NB4 (cell line): Measurements from ENCODE around the gene TXNDC8.
A peak's percentile ranks its signal among the peaks of the same experiment; 100 is the strongest.

Source experiments
- DNase-seq: peaks from one replicate; pipeline ENCODE4 v3.0.0; 2010; ENCODE audit warnings: low read depth
- H3K4me3 ChIP-seq: one replicate; pipeline ENCODE4 v1.5.1; 2011; ENCODE audit warnings: mild to moderate bottlenecking, low read depth, low read length, moderate library complexity
- MYC ChIP-seq: IDR thresholded peaks from 2 replicates; pipeline ENCODE4 v1.6.1; 2011; ENCODE audit warnings: low read depth, low read length
- POLR2A ChIP-seq: IDR thresholded peaks from 2 replicates; pipeline ENCODE4 v1.6.1; 2011; ENCODE audit warnings: mild to moderate bottlenecking; ENCODE audit not compliant: insufficient read length; ENCODE audit errors: extremely low read depth
- TF ChIP-seq, protein P1 (sequence below): IDR thresholded peaks from 2 replicates; pipeline ENCODE4 v1.6.1; 2011; ENCODE audit warnings: low read depth, low read length
- TF ChIP-seq, protein P2 (sequence below): IDR thresholded peaks from one replicate; pipeline ENCODE4 v1.5.1; 2012; ENCODE audit warnings: low read depth, low read length

Gene TXNDC8

DNA sequence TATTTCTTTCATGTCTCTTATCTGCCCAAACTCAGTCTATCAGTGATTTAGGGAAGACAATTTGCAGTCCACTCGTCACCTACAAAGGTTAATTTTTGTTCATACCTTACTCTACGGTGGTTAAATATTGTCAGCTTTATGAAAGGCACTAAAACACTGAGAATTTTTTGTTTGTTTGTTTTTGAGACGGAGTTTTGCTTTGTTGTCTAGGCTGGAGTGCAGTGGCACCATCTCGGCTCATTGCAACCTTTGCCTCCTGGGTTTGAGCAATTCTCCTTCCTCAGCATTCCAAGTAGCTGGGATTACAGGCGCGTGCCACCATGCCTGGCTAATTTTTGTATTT lies 55.0 kb downstream of the TXNDC8 start:
- DNase-seq: no peak
- no peak overlapping the region for H3K4me3 ChIP-seq
- TF ChIP-seq, protein P1, sequence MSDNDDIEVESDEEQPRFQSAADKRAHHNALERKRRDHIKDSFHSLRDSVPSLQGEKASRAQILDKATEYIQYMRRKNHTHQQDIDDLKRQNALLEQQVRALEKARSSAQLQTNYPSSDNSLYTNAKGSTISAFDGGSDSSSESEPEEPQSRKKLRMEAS: no peak
- TF ChIP-seq, protein P2, sequence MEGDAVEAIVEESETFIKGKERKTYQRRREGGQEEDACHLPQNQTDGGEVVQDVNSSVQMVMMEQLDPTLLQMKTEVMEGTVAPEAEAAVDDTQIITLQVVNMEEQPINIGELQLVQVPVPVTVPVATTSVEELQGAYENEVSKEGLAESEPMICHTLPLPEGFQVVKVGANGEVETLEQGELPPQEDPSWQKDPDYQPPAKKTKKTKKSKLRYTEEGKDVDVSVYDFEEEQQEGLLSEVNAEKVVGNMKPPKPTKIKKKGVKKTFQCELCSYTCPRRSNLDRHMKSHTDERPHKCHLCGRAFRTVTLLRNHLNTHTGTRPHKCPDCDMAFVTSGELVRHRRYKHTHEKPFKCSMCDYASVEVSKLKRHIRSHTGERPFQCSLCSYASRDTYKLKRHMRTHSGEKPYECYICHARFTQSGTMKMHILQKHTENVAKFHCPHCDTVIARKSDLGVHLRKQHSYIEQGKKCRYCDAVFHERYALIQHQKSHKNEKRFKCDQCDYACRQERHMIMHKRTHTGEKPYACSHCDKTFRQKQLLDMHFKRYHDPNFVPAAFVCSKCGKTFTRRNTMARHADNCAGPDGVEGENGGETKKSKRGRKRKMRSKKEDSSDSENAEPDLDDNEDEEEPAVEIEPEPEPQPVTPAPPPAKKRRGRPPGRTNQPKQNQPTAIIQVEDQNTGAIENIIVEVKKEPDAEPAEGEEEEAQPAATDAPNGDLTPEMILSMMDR: no peak
- TF ChIP-seq POLR2A (no peak), MYC (no peak)

DNA sequence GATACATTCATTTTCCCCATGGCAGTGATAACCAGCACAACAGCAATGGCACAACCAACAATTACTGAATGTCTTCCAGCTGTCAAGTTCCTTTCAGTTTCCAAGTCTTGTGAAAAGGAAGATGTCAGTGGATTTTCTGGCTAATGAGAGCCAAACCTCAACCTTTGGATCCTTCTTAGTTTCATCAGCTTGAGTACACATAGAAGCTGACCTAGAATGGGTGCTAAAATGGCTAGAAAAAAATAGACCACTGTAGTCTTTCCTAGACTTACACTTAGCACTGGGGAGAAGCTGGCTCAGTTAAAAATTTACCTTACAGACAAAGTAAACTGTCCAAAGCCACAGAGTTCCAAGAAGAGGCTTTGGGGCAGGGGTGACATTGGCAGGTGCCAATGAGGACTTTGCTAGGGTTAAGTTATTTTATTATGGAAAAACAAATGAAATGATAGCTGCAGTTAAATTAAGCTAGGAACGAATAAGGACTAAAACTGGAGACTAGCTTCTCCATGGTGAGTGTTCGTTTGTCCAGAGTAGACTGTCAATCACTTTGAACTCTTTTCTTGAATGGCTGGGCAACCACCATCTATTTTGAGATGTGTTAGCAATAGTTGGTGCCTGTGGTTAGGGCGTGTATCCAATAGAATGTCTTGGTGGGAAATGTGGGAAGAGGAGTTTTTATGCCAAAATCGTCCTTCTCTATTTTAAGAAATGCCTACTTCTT lies 55.5 kb downstream of the TXNDC8 start:
- TF ChIP-seq MYC (no peak), POLR2A (no peak)
- TF ChIP-seq, protein P2: no peak
- TF ChIP-seq, protein P1: no peak
- DNase-seq: peak; percentile 34
- H3K4me3 ChIP-seq: no peak overlapping the region

DNA sequence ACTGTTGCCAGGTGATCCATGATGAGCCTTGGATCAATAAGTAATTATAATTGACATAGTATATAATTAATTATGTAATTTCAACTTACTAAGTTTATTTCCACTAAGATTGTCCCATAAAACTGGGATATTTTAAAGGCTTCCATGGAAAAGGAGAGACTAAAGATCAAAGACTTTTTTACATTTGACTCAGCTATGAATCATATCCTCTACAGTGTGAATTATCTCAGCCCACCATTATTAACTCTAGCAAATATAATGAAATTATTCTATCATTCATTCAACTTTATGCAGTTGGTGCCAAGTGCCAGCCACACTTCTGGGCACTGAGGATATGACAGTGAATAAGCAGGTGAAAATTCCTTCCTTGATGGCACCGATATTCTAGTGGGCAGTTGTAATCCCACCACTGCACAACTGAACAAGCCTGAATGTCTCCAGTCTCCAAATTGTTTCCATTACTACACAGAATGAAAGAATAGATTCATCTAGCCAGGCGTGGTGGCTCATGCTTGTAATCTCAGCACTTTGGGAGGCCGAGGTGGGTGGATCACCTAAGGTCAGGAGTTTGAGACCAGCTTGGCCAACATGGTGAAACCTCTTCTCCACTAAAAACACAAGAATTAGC lies 59.5 kb downstream of the TXNDC8 start:
- no peak for DNase-seq
- no peak overlapping the region for H3K4me3 ChIP-seq
- no peak for TF ChIP-seq MYC
- TF ChIP-seq POLR2A: no peak
- TF ChIP-seq, protein P1: no peak
- TF ChIP-seq, protein P2: no peak

DNA sequence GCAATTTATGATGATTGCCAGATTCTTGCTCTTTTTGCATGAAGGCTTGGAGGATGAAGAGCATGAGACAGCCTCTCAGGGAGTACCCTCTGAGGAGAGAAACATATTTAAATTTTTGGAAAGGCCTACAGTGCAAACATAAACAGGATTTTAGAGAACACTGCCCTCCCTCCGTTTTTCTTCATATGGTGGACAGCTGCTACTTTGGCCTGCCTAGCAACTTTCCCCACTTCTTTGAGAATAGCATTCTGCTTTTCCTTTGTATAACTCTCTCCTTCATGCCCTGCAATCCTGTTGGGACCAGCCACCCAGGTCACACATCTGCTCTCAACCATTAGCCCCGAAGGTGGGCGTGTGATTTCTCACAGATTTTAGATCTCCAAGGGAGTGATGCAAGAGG lies 60.9 kb downstream of the TXNDC8 start:
- no peak for DNase-seq
- TF ChIP-seq POLR2A (no peak), MYC (no peak)
- TF ChIP-seq, protein P2: no peak
- TF ChIP-seq, protein P1: no peak
- no peak overlapping the region for H3K4me3 ChIP-seq

DNA sequence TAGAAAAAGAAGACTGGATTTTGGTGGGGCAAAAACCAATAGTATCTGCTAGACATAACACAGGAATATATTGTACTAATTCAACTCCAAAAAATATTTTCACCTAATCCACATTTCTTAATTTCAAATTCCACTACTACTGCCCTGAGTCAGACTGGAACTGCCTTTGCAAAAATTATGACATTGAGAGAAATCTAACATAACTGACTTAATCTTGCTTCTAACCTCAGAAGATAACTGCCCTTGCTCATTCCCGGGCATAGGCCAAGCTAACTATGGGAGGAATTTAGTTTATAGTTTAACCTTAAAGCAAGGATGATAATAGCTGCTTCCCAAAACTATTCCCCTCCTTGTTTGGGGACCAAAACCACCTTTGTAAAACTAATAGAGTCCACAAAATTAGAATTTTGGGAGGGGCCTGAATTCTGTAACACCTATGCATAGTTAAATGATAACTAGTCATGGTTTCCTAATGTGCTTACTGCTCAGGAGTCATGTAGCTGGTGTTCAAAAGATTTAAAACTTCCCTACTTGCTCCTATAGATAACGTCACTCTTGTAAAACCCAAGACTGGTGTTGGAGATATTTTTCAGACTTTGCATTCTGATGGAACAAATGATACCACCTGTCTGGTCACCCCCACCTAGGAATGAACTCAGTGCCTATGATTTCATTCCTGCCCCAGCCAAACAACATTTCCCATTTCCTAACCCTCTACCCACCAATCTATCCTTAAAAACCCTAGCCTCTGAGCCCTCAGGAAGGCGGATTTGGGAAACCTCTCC lies 67.3 kb downstream of the TXNDC8 start:
- TF ChIP-seq POLR2A: no peak
- TF ChIP-seq, protein P2: no peak
- TF ChIP-seq MYC: no peak
- TF ChIP-seq, protein P1: no peak
- no peak for DNase-seq
- no peak overlapping the region for H3K4me3 ChIP-seq
